HCT116 (cell line): Measurements from ENCODE around the gene APOM.

Experiments
- CBX3 ChIP-seq: IDR thresholded peaks from 2 replicates; pipeline ENCODE4 v1.6.1; 2012; ENCODE audit warnings: low read depth
- CEBPB ChIP-seq: IDR thresholded peaks from 2 replicates; pipeline ENCODE4 v1.6.1; 2012; ENCODE audit warnings: low read depth
- CTCF ChIP-seq, 3 experiments: fragments of 200-600 bp in 1 of 3; sonication (generic) in 1 of 3; IDR thresholded peaks in 2 of 3; conservative IDR thresholded peaks in 1 of 3; 2 replicates each; pipeline ENCODE4 v1.5.1; 2012 to 2017; ENCODE audit warnings: low read depth in 2 of 3, low read length in 2 of 3, antibody characterized with exemption in 1 of 3, borderline replicate concordance in 1 of 3, control low read depth in 1 of 3, mild to moderate bottlenecking in 1 of 3, mixed read lengths in 1 of 3, mixed run types in 1 of 3, moderate library complexity in 1 of 3; ENCODE audit not compliant: insufficient read depth in 1 of 3
- EZH2phosphoT487 ChIP-seq: fragments of 200-600 bp; IDR thresholded peaks from 2 replicates; pipeline ENCODE4 v1.6.1; 2018; ENCODE audit warnings: antibody characterized with exemption, borderline replicate concordance
- MAX ChIP-seq: IDR thresholded peaks from 2 replicates; pipeline ENCODE4 v1.6.1; 2012
- POLR2A ChIP-seq: IDR thresholded peaks from 2 replicates; pipeline ENCODE4 v1.7.0; 2011; ENCODE audit warnings: borderline replicate concordance; ENCODE audit not compliant: insufficient read depth, insufficient read length; ENCODE audit errors: extremely low read depth
- POLR2AphosphoS5 ChIP-seq: IDR thresholded peaks from 2 replicates; pipeline ENCODE4 v1.6.1; 2011; ENCODE audit warnings: mild to moderate bottlenecking, low read depth, low read length, moderate library complexity
- SP1 ChIP-seq: IDR thresholded peaks from 2 replicates; pipeline ENCODE4 v1.6.1; 2012; ENCODE audit warnings: low read depth
- SRF ChIP-seq: IDR thresholded peaks from 2 replicates; pipeline ENCODE4 v1.6.1; 2012; ENCODE audit warnings: low read depth
- YY1 ChIP-seq: IDR thresholded peaks from 2 replicates; pipeline ENCODE4 v1.6.1; 2011; ENCODE audit warnings: low read length, low read depth, moderate library complexity, mild to moderate bottlenecking; ENCODE audit not compliant: insufficient replicate concordance; ENCODE audit errors: extremely low read depth
- ZNF274 ChIP-seq: fragments of 200-500 bp; sonication (Bioruptor generic); IDR thresholded peaks from 2 replicates; pipeline ENCODE4 v1.6.1; 2014; ENCODE audit warnings: mild to moderate bottlenecking, low read depth, low read length, inconsistent platforms
- TF ChIP-seq, protein P1 (sequence below): IDR thresholded peaks from 2 replicates; pipeline ENCODE4 v1.6.1; 2012; ENCODE audit warnings: low read depth

GRCh38 chr6:31661262-31662123 lies 5.8 kb downstream of the APOM start:
- TF ChIP-seq YY1: no peak
- no peak for TF ChIP-seq POLR2AphosphoS5
- TF ChIP-seq CTCF (IDR thresholded peaks at IDR 0.05 in 2 of 3, conservative IDR thresholded peaks at IDR 0.05 in 1 of 3; ENCODE audit: borderline replicate concordance in 1 of 3, insufficient read depth in 1 of 3, low read depth in 2 of 3, low read length in 2 of 3): no peak
- TF ChIP-seq, protein P1, sequence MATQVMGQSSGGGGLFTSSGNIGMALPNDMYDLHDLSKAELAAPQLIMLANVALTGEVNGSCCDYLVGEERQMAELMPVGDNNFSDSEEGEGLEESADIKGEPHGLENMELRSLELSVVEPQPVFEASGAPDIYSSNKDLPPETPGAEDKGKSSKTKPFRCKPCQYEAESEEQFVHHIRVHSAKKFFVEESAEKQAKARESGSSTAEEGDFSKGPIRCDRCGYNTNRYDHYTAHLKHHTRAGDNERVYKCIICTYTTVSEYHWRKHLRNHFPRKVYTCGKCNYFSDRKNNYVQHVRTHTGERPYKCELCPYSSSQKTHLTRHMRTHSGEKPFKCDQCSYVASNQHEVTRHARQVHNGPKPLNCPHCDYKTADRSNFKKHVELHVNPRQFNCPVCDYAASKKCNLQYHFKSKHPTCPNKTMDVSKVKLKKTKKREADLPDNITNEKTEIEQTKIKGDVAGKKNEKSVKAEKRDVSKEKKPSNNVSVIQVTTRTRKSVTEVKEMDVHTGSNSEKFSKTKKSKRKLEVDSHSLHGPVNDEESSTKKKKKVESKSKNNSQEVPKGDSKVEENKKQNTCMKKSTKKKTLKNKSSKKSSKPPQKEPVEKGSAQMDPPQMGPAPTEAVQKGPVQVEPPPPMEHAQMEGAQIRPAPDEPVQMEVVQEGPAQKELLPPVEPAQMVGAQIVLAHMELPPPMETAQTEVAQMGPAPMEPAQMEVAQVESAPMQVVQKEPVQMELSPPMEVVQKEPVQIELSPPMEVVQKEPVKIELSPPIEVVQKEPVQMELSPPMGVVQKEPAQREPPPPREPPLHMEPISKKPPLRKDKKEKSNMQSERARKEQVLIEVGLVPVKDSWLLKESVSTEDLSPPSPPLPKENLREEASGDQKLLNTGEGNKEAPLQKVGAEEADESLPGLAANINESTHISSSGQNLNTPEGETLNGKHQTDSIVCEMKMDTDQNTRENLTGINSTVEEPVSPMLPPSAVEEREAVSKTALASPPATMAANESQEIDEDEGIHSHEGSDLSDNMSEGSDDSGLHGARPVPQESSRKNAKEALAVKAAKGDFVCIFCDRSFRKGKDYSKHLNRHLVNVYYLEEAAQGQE: no peak
- no peak for TF ChIP-seq MAX
- no peak for TF ChIP-seq CEBPB
- TF ChIP-seq SRF: no peak
- no peak for TF ChIP-seq POLR2A
- no peak for TF ChIP-seq EZH2phosphoT487
- no peak for TF ChIP-seq CBX3
- no peak for TF ChIP-seq SP1
- TF ChIP-seq ZNF274: no peak
